Renal cortex interstitium (tissue), 11 donors: ENCODE data around the gene TNS3. TPM values are rescaled to one million over a fixed set of nuclear protein-coding genes. Genes with fewer than 3 reads are reported as not detected.
A peak's percentile ranks its signal among the peaks of the same experiment; 100 is the strongest.

Experiments
- DNase-seq, 11 donors: peaks; one replicate each; pipeline ENCODE4 v3.0.0-alpha.2; 2013; ENCODE audit warnings: low read depth in 9 of 11, low spot score in 4 of 11; ENCODE audit errors: extremely low read depth in 1 of 11
- polyA plus RNA-seq, 3 donors: library from polyadenylated mRNA; unstranded; fragments of 120-200 nt; gene quantifications; one replicate each; pipeline ENCODE4 v1.2.1, GENCODE V29; 2013; ENCODE audit not compliant: insufficient read length in 3 of 3

The TNS3 gene
- polyA plus RNA-seq, 3 donors: 88.3 to 97.2 (median 88.6) TPM

DNA sequence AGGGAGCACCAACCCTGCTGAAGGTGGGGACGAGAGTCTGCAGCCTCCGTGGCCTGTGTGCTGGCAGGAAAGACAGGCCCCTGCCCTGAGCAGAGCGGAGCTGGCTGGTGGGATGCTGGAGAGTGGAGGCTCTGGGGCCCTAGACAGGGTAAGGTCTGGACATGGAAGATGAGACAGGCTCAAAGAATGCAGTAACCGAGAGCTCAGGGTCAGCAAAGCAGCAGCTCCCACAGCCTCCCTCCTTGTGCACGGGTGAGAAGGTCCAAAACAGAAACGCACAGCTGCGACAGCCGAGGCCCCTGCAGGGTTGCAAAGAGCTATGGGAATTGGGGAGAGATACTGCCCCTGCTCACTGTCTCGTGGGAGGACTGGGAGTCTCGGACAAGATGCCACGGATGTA is 80.5 kb downstream of the TNS3 start:
- peak in 1 of 11 donors; percentile 63 for DNase-seq

DNA sequence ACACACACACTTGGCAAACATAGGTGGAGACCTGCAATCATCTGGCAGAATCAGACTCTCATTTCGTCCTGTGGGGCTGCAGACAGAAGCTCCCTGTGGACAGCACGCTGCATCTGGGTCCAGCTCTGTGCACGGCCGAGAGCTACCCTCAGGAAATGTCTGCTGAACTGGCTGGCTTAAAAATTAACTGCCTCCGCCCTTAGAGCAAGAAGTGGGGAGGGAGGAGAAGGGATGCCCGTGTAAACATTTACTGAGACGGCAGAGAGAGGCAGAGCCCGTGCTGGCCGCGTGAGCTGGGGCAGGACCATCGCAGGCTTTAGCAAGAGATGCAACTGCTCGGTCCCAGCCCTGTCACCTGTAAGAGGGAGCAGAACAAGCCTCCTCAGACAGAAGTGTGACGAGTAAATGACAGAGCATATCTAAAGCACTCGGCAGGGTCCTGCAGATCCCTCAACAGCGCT is 81.8 kb downstream of the TNS3 start:
- DNase-seq: no peak

GRCh38 chr7:47498229-47499056 is 83.5 kb downstream of the TNS3 start:
- no peak for DNase-seq

DNA sequence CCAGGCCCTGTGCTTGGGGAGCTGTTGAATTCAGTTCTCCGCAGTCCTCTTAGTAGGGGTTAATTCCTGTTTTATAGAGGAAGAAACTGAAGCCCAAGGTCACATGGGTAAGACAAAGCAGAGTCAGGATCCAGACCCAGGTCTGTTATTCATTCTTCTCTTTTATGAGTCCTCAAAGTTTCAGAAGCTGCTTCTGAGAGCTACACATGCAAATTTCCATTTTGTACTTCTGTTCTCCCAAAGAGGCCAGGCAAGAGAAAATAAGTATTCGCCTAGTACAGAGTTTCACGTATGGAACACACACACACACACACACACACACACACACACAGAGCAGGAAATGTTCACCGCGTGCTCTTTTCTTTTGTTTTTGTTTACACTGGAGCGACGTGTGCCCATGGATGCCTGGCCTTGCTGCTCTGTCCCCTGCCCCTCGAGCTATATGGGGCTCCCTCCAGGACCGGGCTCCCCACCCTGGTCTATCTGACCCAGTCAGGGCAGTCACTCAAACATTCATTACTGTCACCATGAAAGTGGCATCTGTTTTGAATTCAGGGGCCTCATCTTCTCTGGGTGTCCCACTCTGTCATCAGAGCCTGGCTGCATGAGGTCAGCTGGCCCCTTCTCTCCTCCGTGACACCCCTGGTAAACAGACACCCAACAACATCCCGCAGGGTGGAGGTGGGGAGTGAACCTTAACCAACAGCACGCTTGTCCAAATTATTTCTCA is 84.4 kb downstream of the TNS3 start:
- no peak for DNase-seq

GRCh38 chr7:47496666-47497065 is 85.2 kb downstream of the TNS3 start:
- DNase-seq: no peak

GRCh38 chr7:47496056-47496665 is 85.8 kb downstream of the TNS3 start:
- no peak for DNase-seq

GRCh38 chr7:47493976-47494911 is 87.7 kb downstream of the TNS3 start:
- peak in 1 of 11 donors; percentile 61 for DNase-seq

DNA sequence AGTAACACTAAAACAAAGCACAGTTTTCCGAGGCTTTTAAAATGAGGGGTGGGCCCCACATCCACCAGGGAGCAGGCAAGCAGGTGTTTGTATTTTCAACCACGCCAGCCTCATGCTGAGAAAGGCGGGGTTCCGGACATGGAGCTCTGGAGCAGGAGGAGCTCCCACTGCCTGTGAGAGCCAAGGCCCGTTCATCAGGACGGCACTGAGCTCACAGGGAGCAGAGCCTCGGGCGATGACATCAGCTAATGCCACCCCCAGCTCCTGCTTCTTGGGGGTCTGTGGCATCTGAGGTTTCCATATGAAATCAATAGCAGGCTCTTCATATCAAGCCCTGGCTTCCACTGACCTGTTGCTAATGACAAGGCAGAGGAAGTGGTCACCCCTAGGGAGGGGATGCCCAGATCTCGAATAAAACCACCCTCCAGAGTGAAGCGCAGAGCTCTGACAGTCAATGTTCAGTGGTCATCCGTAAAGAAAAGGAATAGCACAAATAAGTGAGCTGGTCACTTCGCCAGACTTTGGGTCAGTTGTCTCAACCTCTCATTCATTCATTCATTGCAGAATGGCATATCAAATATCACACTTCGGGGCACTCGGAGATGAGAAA is 89.1 kb downstream of the TNS3 start:
- no peak for DNase-seq

GRCh38 chr7:47490501-47491265 is 91.2 kb downstream of the TNS3 start:
- no peak for DNase-seq

GRCh38 chr7:47489624-47490023 is 92.3 kb downstream of the TNS3 start:
- no peak for DNase-seq

- no peak for DNase-seq
Observed at GRCh38 chr7:47488969-47489342, 93.0 kb downstream of the TNS3 start.

GRCh38 chr7:47488201-47488968 is 93.5 kb downstream of the TNS3 start:
- DNase-seq: no peak

DNA sequence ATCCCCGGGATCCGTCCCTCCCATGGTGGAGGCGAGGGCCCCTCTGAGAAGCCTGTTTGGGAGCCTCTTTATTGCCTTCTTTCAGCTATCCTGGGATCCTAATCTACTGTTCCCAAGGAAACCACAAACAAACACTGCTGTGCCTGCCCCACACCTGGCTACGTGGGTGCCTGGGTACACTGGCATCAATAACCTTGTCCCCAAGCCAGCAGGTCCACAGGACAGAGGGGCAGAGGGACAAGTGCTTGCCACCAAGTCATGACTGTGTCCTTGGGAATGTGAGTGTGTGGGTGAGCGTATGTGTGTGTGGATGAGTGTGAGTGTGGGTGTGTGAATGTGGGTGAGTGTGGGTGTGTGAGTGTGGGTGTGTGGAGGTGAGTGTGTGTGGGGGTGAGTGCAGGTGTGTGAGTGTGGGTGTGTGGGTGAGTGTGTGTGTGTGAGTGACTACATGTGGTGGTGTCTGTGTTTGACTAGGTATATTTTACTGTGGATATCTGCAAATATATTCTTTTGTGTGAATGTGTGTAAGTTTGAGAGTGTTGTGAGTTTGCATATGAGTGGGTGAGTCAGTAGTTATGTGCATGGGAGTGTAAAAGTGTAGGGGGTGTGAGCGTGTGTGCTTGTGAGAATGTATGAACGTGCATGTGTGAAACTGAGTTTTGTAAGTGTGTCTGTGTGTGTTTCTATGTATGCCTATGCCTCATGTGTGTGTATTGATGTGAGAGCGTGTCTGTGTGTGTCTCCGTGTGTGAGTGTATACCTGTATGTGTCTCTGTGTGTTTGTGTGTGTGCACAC is 96.1 kb downstream of the TNS3 start:
- no peak for DNase-seq

- no peak for DNase-seq
Observed at GRCh38 chr7:47484923-47485639, 96.8 kb downstream of the TNS3 start.

GRCh38 chr7:47484457-47484856 is 97.5 kb downstream of the TNS3 start:
- DNase-seq: no peak
